GM19372 (cell line): ENCODE data around the gene ZDHHC22.

Experiments
- ATAC-seq: cut with Tn5 transposase; IDR thresholded peaks from one replicate; pipeline ENCODE4 v1.9.1; 2021; ENCODE audit warnings: mild to moderate bottlenecking, low read depth, moderate library complexity; ENCODE audit not compliant: unreplicated experiment

Gene ZDHHC22

GRCh38 chr14:77131206-77131605, 10.4 kb downstream of the ZDHHC22 start:
- no peak for ATAC-seq

GRCh38 chr14:77130386-77130785, 11.2 kb downstream of the ZDHHC22 start:
- ATAC-seq = no peak

GRCh38 chr14:77128414-77128891, 13.1 kb downstream of the ZDHHC22 start:
- ATAC-seq = no peak

GRCh38 chr14:77126461-77126990, 15.1 kb downstream of the ZDHHC22 start:
- no peak for ATAC-seq

GRCh38 chr14:77125823-77126325, 15.7 kb downstream of the ZDHHC22 start:
- no peak for ATAC-seq

GRCh38 chr14:77125281-77125801, 16.2 kb downstream of the ZDHHC22 start:
- ATAC-seq = no peak

- ATAC-seq = no peak
Observed at GRCh38 chr14:77124345-77125280, 17.0 kb downstream of the ZDHHC22 start.

GRCh38 chr14:77123381-77124325, 17.9 kb downstream of the ZDHHC22 start:
- ATAC-seq = no peak

- no peak for ATAC-seq
Observed at GRCh38 chr14:77122526-77123125, 19.0 kb downstream of the ZDHHC22 start.

GRCh38 chr14:77120771-77121743, 20.5 kb downstream of the ZDHHC22 start:
- peak; percentile 90 for ATAC-seq

- ATAC-seq = no peak
Observed at GRCh38 chr14:77119851-77120250, 21.7 kb downstream of the ZDHHC22 start.

GRCh38 chr14:77116172-77116817, 25.3 kb downstream of the ZDHHC22 start:
- ATAC-seq = no peak

- no peak for ATAC-seq
Observed at GRCh38 chr14:77114609-77115008, 27.0 kb downstream of the ZDHHC22 start.

GRCh38 chr14:77113644-77114043, 27.9 kb downstream of the ZDHHC22 start:
- no peak for ATAC-seq

GRCh38 chr14:77111021-77111420, 30.6 kb downstream of the ZDHHC22 start:
- ATAC-seq = no peak

- no peak for ATAC-seq
Observed at GRCh38 chr14:77110286-77110685, 31.3 kb downstream of the ZDHHC22 start.

GRCh38 chr14:77109656-77110055, 31.9 kb downstream of the ZDHHC22 start:
- no peak for ATAC-seq

- no peak for ATAC-seq
Observed at GRCh38 chr14:77108753-77109152, 32.8 kb downstream of the ZDHHC22 start.
